SH-SY5Y (cell line): ENCODE results near the gene BTBD18.

ENCODE experiments used
- GATA2 ChIP-seq: IDR thresholded peaks from 2 replicates; pipeline ENCODE4 v1.6.1; 2011; ENCODE audit warnings: mild to moderate bottlenecking, low read depth, low read length
- GATA3 ChIP-seq: IDR thresholded peaks from 2 replicates; pipeline ENCODE4 v1.6.1; 2011; ENCODE audit warnings: low read depth, mild to moderate bottlenecking, low read length, moderate library complexity

GRCh38 chr11:57729479-57729878, 22.1 kb downstream of the BTBD18 start:
- no peak for TF ChIP-seq GATA2
- TF ChIP-seq GATA3 = no peak
